HG02763 (cell line): ENCODE measurements around the gene EMC6.
A peak's percentile ranks its signal among the peaks of the same experiment; 100 is the strongest.
"Not testable (repeated sequence)": the region's sequence is repeated elsewhere in the genome, so short reads cannot be mapped to it uniquely, and the experiment has no call there.

Experiments used
- ATAC-seq: cut with Tn5 transposase; IDR thresholded peaks from one replicate; pipeline ENCODE4 v1.9.1; 2021; ENCODE audit warnings: mild to moderate bottlenecking, moderate library complexity; ENCODE audit not compliant: unreplicated experiment

Gene EMC6

GRCh38 chr17:3704931-3705717 is 36.5 kb downstream of the EMC6 start:
- no peak for ATAC-seq

- ATAC-seq: not testable (repeated sequence)
Observed at GRCh38 chr17:3705718-3705984, 37.0 kb downstream of the EMC6 start.

DNA sequence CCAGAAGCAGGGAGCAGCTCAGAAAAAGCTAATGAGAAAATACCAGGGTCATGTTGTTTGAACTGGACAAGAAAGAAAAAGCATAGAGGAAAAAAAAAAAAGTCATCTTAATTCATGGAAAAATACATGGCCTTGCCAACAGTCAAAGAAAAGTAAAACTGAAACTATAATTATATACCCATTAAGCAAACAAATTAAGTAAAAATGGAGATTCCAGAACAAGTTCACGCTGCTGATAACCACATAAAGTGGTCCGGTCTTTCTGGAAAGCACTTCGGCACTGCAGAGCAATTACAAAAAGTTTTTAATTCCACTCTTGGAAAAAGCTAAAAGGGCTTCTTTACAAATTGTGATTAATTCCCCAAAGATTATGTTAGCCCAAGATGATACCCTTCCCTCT is 39.8 kb downstream of the EMC6 start:
- no peak for ATAC-seq

DNA sequence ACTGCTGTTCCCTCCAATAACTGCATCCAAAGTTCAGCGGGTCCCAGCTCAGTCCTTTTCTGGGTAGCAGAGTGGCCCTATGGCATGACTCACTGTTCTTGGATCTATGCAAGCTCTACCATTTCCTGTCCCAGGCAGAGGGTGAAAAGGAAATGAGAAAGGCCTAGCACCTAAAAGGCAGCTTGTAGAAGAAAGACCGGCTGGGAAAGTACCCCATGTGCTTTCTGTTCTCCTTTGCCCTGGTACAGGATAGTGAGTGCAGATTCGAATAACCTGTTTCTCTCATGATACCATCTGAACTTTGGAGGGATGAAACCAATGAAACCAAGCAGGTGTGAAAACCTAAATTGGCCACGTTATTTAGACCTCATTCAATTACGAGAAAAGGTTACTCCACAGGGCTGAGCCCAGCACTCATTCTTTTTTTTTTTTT is 42.4 kb downstream of the EMC6 start:
- ATAC-seq: peak; percentile 94

DNA sequence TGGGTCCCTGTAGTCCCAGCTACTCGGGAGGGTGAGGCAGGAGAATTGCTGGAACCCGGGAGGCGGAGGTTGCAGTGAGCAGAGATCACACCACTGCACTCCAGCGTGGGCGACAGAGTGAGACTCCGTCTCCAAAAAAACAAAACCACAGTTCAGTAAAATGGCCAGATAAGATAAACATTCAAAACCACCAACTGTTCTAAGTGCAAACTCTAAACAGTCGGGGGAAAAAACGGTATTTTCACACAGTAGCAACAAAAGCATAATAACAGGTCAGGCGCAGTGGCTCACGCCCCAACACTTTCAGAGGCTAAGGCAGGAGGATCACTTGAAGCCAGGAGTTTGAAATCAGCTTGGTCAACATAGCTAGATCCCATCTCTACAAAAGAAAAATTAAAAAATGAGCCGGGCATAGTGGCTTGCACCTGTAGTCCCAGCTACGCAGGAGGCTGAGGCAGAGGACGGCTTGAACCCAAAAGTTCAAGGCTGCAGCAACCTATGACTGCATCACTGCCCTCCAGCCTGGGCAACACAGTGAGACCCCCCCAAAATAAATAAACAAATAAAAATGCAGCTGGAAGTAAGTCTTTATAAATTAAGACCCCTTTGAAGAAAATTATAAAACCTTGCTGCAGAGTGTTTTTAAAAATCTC is 44.3 kb downstream of the EMC6 start:
- ATAC-seq: no peak

DNA sequence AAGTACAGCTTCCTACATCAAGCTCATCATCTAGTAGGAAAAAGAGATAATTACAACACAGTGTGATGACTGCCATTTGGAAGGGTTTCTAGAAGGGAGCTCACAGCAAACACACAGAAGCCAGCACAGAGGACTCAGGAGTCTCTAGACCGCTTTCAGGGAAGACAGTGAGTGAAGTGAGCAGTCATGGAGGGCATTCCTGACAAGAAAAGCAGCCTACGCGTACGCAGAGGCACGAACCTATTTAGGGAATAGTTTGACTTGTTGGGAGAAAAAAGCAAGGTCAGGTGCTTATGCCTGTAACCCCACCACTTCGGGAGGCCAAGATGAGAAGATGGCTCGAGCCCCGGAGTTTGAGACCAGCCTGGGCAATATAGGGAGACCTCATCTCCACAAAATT is 46.7 kb downstream of the EMC6 start:
- ATAC-seq: no peak

- ATAC-seq: no peak
Observed at GRCh38 chr17:3718201-3718600, 49.6 kb downstream of the EMC6 start.

- ATAC-seq: no peak
Observed at GRCh38 chr17:3719265-3719664, 50.7 kb downstream of the EMC6 start.
